CD8-positive, alpha-beta memory T cell (primary cell): ENCODE results near the gene NAXE. TPM values are rescaled to one million over a fixed set of nuclear protein-coding genes. Genes with fewer than 3 reads are reported as not detected.
"Not testable (repeated sequence)": the region's sequence is repeated elsewhere in the genome, so short reads cannot be mapped to it uniquely, and the experiment has no call there.

ENCODE experiments used
- CTCF ChIA-PET: fragments of 350-600 bp; sonication (Branson Sonifier 250); formaldehyde crosslinking; loops from one replicate; lab custom pipeline; 2021; ENCODE audit warnings: antibody characterized with exemption; lab: Charles Lee
- POLR2A ChIA-PET: fragments of 350-600 bp; sonication (Branson Sonifier 250); formaldehyde crosslinking; loops from one replicate; lab custom pipeline; 2021; ENCODE audit warnings: antibody characterized with exemption; lab: Charles Lee
- DNase-seq, 5 donors: peaks; one replicate each; pipeline versions ENCODE4 v3.0.0 to v3.0.0-alpha.2; 2020 to 2022; ENCODE audit warnings: mixed read lengths in 1 of 5
- H3K27ac ChIP-seq: one replicate; pipeline ENCODE4 v1.7.0; 2013; ENCODE audit warnings: low read depth, mild to moderate bottlenecking, low read length, moderate library complexity
- H3K27me3 ChIP-seq: 2 replicates; pipeline ENCODE4 v1.7.0; 2013; ENCODE audit warnings: low read length, mild to moderate bottlenecking; ENCODE audit not compliant: insufficient read depth, poor library complexity, severe bottlenecking
- H3K36me3 ChIP-seq: 2 replicates; pipeline ENCODE4 v1.7.0; 2013; ENCODE audit warnings: mild to moderate bottlenecking, low read length, moderate library complexity; ENCODE audit not compliant: insufficient read depth
- H3K4me1 ChIP-seq: 2 replicates; pipeline ENCODE4 v1.7.0; 2013; ENCODE audit warnings: mild to moderate bottlenecking, low read length, moderate library complexity; ENCODE audit not compliant: insufficient read depth
- H3K4me3 ChIP-seq: 2 replicates; pipeline ENCODE4 v1.7.0; 2013; ENCODE audit warnings: mild to moderate bottlenecking, low read length
- H3K9me3 ChIP-seq: 2 replicates; pipeline ENCODE4 v1.7.0; 2013; ENCODE audit warnings: mild to moderate bottlenecking, low read length
- H3K27ac Mint-ChIP-seq, 8 donors: one replicate each; pipeline ENCODE4 v1.8.0; 2020 to 2021; ENCODE audit warnings: mixed read lengths in 8 of 8, mild to moderate bottlenecking in 6 of 8, inconsistent platforms in 3 of 8, moderate library complexity in 3 of 8
- H3K27me3 Mint-ChIP-seq, 2 donors: one replicate each; pipeline ENCODE4 v1.8.0; 2020 to 2021; ENCODE audit warnings: mixed read lengths in 2 of 2, mild to moderate bottlenecking in 1 of 2, moderate library complexity in 1 of 2
- H3K36me3 Mint-ChIP-seq, 3 donors: one replicate each; pipeline ENCODE4 v1.8.0; 2020 to 2021; ENCODE audit warnings: mixed read lengths in 3 of 3, inconsistent platforms in 1 of 3, mild to moderate bottlenecking in 1 of 3
- H3K4me1 Mint-ChIP-seq, 3 donors: one replicate each; pipeline ENCODE4 v1.8.0; 2020 to 2021; ENCODE audit warnings: mixed read lengths in 3 of 3, inconsistent platforms in 1 of 3, mild to moderate bottlenecking in 1 of 3
- H3K4me3 Mint-ChIP-seq, 7 donors: one replicate each; pipeline ENCODE4 v1.8.0; 2020 to 2021; ENCODE audit warnings: mixed read lengths in 7 of 7, mild to moderate bottlenecking in 6 of 7, moderate library complexity in 4 of 7, inconsistent platforms in 2 of 7
- H3K9me3 Mint-ChIP-seq, 5 donors: one replicate each; pipeline ENCODE4 v1.8.0; 2020 to 2022; ENCODE audit warnings: mixed read lengths in 5 of 5, mild to moderate bottlenecking in 3 of 5, moderate library complexity in 2 of 5, inconsistent platforms in 1 of 5
- polyA plus RNA-seq: library from polyadenylated mRNA; unstranded; fragments of 300-500 nt; fragmentation: Illumina TruSeq; gene quantifications from one replicate; pipeline ENCODE4 v1.2.3, GENCODE V29; 2021
- total RNA-seq, 2 experiments: library from RNA; stranded (reverse); gene quantifications; one replicate each; pipeline ENCODE4 v1.2.3, GENCODE V29; 2021

NAXE gene
- total and polyA plus RNA-seq, 3 experiments from 2014 or later = 63.0 to 113 (median 69.1) TPM

DNA sequence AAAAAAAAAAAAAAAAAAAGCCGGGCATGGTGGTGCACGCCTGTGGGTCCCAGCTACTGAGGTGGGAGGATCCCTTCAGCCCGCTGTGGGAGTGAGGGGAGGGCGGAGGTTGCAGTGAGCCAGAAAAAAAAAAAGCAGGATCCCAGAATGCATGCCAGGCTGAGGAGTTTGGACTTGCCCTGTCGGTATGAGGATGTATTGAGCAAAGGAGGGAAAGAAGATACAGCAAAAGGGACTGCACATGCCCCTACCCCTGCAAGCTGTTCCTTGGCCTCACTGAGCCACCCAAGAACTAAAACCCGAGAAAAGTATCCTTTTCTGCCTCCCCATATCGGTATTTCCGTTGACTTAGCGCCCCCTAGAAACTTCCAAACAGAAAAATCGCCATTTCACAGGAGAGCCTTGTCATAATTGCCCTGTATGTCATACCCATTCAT is 11.0 kb downstream of the NAXE start:
- no peak for DNase-seq
- Histone ChIP-seq H3K4me3 (no peak overlapping the region), H3K27me3 (no peaks in the 10 kb centered on the region), H3K27ac (no peak overlapping the region), H3K36me3 (peaks cover 14% of the 10 kb centered on the region), H3K9me3 (no peaks in the 10 kb centered on the region), H3K4me1 (peaks cover 32% of the 10 kb centered on the region)
- Mint-ChIP-seq H3K27me3 (no peaks in the 10 kb centered on the region), H3K9me3 (no peaks in the 10 kb centered on the region), H3K4me1 (peaks cover 32 to 36% (median 35%) of the 10 kb centered on the region in 3 donors), H3K36me3 (peaks cover 0 to 25% (median 2%) of the 10 kb centered on the region in 3 donors), H3K4me3 (peak overlapping the region; percentile 54 to 80 (median 68)), H3K27ac (peak overlapping the region in 3 of 8 donors; percentile 50 to 64 (median 51))
- ChIA-PET CTCF (interaction anchor here (0.9 to 2.5 kb wide), 3 partner anchors 9 to 217 kb away, joined by 3 to 8 read pairs (median 3); no protein-coding TSS in a partner anchor), POLR2A (interaction anchor here (1.1 kb wide), 1 partner anchor 102 kb away, joined by 7 read pairs; the partner anchor contains the start of gene MEF2D)

DNA sequence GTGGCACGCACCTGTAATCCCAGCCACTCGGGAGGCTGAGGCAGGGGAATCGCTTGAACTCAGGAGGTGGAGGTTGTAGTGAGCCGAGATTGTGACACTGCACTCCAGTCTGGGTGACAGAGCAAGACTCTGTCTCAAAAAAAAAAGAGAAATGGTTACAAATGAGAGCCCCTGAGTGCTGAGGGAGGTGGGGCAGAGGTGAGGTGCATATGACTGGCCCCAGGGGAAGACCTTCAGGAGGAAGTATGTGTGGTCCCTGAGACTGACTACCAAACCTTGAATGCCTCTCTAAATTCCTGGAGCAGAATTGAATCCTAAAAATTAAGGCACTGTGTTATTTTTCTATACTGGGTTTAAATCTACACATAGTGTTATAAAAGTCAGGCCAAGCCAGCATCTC is 15.8 kb downstream of the NAXE start:
- H3K27ac ChIP-seq, H3K36me3 Mint-ChIP-seq, H3K27ac Mint-ChIP-seq, H3K4me3 ChIP-seq, H3K36me3 ChIP-seq, POLR2A ChIA-PET, H3K27me3 ChIP-seq, H3K9me3 Mint-ChIP-seq, DNase-seq, H3K9me3 ChIP-seq, CTCF ChIA-PET, H3K4me3 Mint-ChIP-seq: not testable (repeated sequence)
- Mint-ChIP-seq H3K4me1 (peaks cover 10 to 21% (median 14%) of the 10 kb centered on the region in 3 donors), H3K27me3 (peaks cover 5 to 20% of the 10 kb centered on the region in 2 donors)
- peaks cover 17% of the 10 kb centered on the region for H3K4me1 ChIP-seq

DNA sequence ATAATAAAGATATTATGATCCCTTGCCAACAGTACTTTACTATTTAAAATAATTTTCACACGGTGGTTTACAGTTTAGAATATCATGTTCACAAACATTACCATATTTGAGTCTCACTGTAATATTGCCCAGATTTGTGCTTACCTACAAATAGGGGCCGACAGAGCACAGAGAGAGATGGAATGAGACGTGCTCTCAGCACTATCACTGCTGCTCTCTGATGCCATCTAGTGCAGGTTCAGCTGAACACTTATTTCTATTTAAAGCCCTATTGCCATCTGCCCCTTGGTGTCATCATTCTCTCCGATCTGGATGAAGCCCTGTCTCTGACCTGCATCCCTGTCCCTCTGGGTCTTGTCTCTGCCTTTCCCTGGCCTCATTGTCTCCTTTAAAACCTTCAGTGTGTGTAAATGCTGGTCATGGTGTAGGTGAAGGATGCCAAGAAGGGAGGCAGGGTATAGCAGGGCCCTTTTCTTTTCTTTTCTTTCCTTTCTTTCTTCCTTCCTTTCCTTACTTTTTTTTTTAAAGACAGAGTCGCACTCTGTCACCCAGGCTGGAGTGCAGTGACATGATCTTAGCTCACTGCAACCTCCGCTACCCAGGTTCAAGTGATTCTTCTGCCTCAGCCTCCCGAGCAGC is 16.6 kb downstream of the NAXE start:
- Mint-ChIP-seq H3K9me3 (no peaks in the 10 kb centered on the region), H3K27ac (no peak overlapping the region), H3K4me1 (peaks cover 6 to 15% (median 9%) of the 10 kb centered on the region in 3 donors), H3K36me3 (peaks cover 0 to 2% (median 0%) of the 10 kb centered on the region in 3 donors), H3K27me3 (peaks cover 5 to 26% of the 10 kb centered on the region in 2 donors), H3K4me3 (peak overlapping the region in 2 of 7 donors; percentile 25 to 41)
- DNase-seq = peak; percentile 32 to 73 (median 62)
- Histone ChIP-seq H3K9me3 (no peaks in the 10 kb centered on the region), H3K4me1 (peaks cover 10% of the 10 kb centered on the region), H3K4me3 (no peak overlapping the region), H3K27ac (no peak overlapping the region), H3K36me3 (no peaks in the 10 kb centered on the region), H3K27me3 (no peaks in the 10 kb centered on the region)
- ChIA-PET POLR2A (interaction anchor here (0.6 to 1.3 kb wide), 3 partner anchors 26 to 159 kb away, joined by 3 to 5 read pairs (median 3); partner anchors contain the start of gene PRCC), CTCF (interaction anchor here (0.7 to 1.8 kb wide), 25 partner anchors 10 to 222 kb away, joined by 3 to 20 read pairs (median 6); partner anchors contain the start of genes MEF2D, MRPL24, NAXE and TTC24)

DNA sequence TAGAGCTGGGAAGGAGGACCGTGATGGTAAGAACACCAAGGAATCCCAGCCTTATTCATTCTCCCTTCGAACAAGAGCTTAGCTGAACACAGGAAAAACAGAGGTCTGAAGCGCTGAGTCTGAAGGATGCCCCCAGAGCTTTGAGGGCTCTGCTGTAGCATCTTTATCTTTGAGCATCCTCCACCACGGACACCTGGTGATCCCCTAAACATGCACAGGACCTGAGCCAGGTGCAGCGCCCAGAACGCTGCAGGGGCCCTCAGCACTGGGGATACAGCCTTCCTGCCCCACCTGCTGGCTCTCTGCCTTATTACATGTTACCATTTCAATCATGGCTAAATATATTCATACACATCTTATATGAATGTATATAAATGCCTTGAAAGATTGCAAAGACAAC is 17.4 kb downstream of the NAXE start:
- H3K36me3 ChIP-seq = no peaks in the 10 kb centered on the region
- peaks cover 5 to 26% of the 10 kb centered on the region in 2 donors for H3K27me3 Mint-ChIP-seq
- H3K27ac ChIP-seq = no peak overlapping the region
- H3K4me1 Mint-ChIP-seq = peaks cover 6 to 15% (median 9%) of the 10 kb centered on the region in 3 donors
- peaks cover 10% of the 10 kb centered on the region for H3K4me1 ChIP-seq
- H3K27ac Mint-ChIP-seq = no peak overlapping the region
- ChIA-PET CTCF (interaction anchor here (0.6 to 1.8 kb wide), 25 partner anchors 11 to 223 kb away, joined by 3 to 20 read pairs (median 6); partner anchors contain the start of genes MEF2D, MRPL24, NAXE and TTC24), POLR2A (interaction anchor here (1.3 kb wide), 2 partner anchors 27 to 129 kb away, joined by 3 to 5 read pairs; no protein-coding TSS in a partner anchor)
- H3K4me3 Mint-ChIP-seq = no peak overlapping the region
- no peaks in the 10 kb centered on the region for H3K27me3 ChIP-seq
- no peaks in the 10 kb centered on the region for H3K9me3 ChIP-seq
- peaks cover 0 to 2% (median 0%) of the 10 kb centered on the region in 3 donors for H3K36me3 Mint-ChIP-seq
- peak in 4 of 5 donors; percentile 39 to 74 (median 47) for DNase-seq
- H3K9me3 Mint-ChIP-seq = no peaks in the 10 kb centered on the region
- H3K4me3 ChIP-seq = no peak overlapping the region

DNA sequence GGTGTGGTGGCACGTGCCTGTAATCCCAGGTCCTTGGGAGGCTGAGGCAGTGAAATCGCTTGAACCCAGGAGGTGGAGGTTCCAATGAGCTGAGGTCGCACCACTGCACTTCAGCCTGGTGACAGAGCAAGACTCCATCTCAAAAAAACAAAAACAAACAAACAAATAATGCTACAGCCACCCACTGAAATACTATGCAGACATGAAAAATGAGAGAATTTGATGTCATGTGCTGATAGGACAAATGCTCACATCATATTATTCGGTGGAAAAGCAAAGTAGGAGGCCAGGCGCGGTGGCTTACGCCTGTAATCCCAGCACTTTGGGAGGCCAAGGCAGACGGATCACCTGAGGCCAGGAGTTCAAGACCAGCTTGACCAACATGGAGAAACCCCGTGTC is 18.5 kb downstream of the NAXE start:
- H3K4me3 ChIP-seq, POLR2A ChIA-PET, H3K9me3 ChIP-seq, H3K36me3 ChIP-seq, H3K9me3 Mint-ChIP-seq, H3K4me1 ChIP-seq, H3K27ac Mint-ChIP-seq, DNase-seq, H3K4me3 Mint-ChIP-seq, H3K27ac ChIP-seq, H3K36me3 Mint-ChIP-seq, H3K27me3 ChIP-seq: not testable (repeated sequence)
- CTCF ChIA-PET = interaction anchor here (0.6 to 0.9 kb wide), 2 partner anchors 130 to 375 kb away, joined by 3 read pairs; no protein-coding TSS in a partner anchor
- Mint-ChIP-seq H3K4me1 (peaks cover 6 to 15% (median 9%) of the 10 kb centered on the region in 3 donors), H3K27me3 (peaks cover 5 to 29% of the 10 kb centered on the region in 2 donors)

DNA sequence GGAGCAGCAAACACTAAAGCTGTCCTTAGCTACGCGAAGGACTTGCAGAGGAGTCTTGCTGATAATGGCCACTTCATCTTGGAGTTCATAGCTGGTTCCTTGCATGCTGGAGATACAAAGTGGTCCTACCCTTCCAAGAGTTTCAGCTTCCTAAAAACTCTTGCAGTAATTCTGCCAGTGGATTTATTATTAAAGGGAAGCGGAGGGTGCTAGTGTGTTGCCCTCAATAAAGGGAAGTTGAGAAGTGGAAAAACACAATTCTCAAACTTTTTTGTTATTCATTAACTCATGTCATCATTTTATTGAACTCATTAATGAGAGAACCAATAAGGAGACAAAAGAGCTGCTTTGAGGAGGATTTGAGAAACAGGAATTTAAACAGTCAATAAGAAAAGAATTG is 21.1 kb downstream of the NAXE start:
- peaks cover 6 to 15% (median 9%) of the 10 kb centered on the region in 3 donors for H3K4me1 Mint-ChIP-seq
- no peaks in the 10 kb centered on the region for H3K36me3 Mint-ChIP-seq
- H3K9me3 Mint-ChIP-seq = no peaks in the 10 kb centered on the region
- no peak for DNase-seq
- Histone ChIP-seq H3K36me3 (no peaks in the 10 kb centered on the region), H3K27me3 (no peaks in the 10 kb centered on the region), H3K9me3 (no peaks in the 10 kb centered on the region), H3K4me3 (no peak overlapping the region), H3K27ac (no peak overlapping the region), H3K4me1 (peaks cover 10% of the 10 kb centered on the region)
- CTCF ChIA-PET = interaction anchor here (0.8 to 7.4 kb wide), 7 partner anchors 9 to 227 kb away, joined by 3 to 39 read pairs (median 4); partner anchors contain the start of gene NAXE
- peaks cover 17 to 45% of the 10 kb centered on the region in 2 donors for H3K27me3 Mint-ChIP-seq
- no peak overlapping the region for H3K4me3 Mint-ChIP-seq
- POLR2A ChIA-PET = no interaction called here
- no peak overlapping the region for H3K27ac Mint-ChIP-seq

DNA sequence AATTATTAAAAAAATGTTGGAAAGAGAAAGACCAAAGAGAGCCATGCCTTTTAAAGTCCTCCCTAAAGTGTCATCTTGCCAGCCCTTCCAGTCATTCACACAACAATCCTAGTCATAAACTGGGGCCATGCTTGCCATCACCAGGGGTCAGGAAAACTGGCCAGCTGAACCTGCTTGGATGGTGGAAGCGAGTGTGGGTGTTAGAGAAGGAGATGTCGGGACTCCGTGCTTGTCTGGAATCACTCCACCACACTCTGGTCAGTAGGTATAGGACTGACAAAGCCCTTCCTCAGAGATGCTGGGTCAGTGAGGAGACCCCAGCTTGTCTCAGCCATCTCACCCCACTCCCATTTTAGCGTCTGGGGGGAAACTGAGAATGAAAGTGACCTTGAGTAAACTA is 24.4 kb downstream of the NAXE start:
- Mint-ChIP-seq H3K9me3 (no peaks in the 10 kb centered on the region), H3K27ac (no peak overlapping the region), H3K27me3 (peaks cover 26 to 59% of the 10 kb centered on the region in 2 donors), H3K4me3 (no peak overlapping the region), H3K36me3 (no peaks in the 10 kb centered on the region), H3K4me1 (no peaks in the 10 kb centered on the region)
- H3K9me3 ChIP-seq = no peaks in the 10 kb centered on the region
- H3K27me3 ChIP-seq = peaks cover 7% of the 10 kb centered on the region
- no peaks in the 10 kb centered on the region for H3K36me3 ChIP-seq
- H3K4me3 ChIP-seq = no peak overlapping the region
- no peaks in the 10 kb centered on the region for H3K4me1 ChIP-seq
- H3K27ac ChIP-seq = no peak overlapping the region
- ChIA-PET POLR2A (no interaction called here), CTCF (interaction anchor here (7.4 kb wide), 1 partner anchor 10 kb away, joined by 39 read pairs; no protein-coding TSS in a partner anchor)
- DNase-seq = no peak

DNA sequence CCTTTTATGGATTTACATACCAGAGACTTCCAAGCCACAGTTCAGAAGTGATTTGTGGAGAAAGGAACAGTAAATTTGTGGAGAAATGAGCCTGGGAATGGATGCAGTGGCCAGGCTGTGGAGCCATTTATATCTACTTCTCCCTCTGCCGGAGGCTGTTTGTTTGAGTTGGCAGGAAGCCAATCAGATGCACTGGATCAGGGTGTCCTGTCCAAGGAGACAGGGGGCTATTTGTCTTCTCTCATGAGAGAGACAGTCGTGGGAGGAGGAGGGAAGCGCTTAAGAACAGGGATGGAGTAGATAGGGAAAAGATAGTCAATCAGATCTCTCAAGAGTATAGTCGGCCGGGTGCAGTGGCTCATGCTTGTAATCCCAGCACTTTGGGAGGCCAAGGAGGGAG is 24.9 kb downstream of the NAXE start:
- Histone ChIP-seq H3K27ac (no peak overlapping the region), H3K4me3 (no peak overlapping the region), H3K9me3 (no peaks in the 10 kb centered on the region), H3K36me3 (no peaks in the 10 kb centered on the region), H3K27me3 (peaks cover 7% of the 10 kb centered on the region), H3K4me1 (no peaks in the 10 kb centered on the region)
- Mint-ChIP-seq H3K4me1 (no peaks in the 10 kb centered on the region), H3K9me3 (no peaks in the 10 kb centered on the region), H3K36me3 (no peaks in the 10 kb centered on the region), H3K4me3 (no peak overlapping the region), H3K27me3 (peaks cover 26 to 59% of the 10 kb centered on the region in 2 donors), H3K27ac (no peak overlapping the region)
- CTCF ChIA-PET = interaction anchor here (1.1 to 7.4 kb wide), 3 partner anchors 9 to 43 kb away, joined by 4 to 39 read pairs (median 5); no protein-coding TSS in a partner anchor
- POLR2A ChIA-PET = no interaction called here
- DNase-seq = no peak
